T-helper 1 cell (primary cell): ENCODE results near the gene UGDH.

Source experiments
- DNase-seq, 5 donors: peaks; one replicate each; pipeline ENCODE4 v3.0.0-alpha.2; 2012 to 2020

The UGDH gene

GRCh38 chr4:39452153-39452859 is 74.9 kb downstream of the UGDH start:
- no peak for DNase-seq

GRCh38 chr4:39451423-39452023 is 75.7 kb downstream of the UGDH start:
- DNase-seq, result no peak

- DNase-seq, result no peak
These were observed 76.6 kb downstream of the UGDH start for GRCh38 chr4:39450618-39451017.
